Dedifferentiated amniotic fluid mesenchymal stem cell (primary cell): ENCODE results near the gene OCIAD2.
"Not testable (repeated sequence)": the region's sequence is repeated elsewhere in the genome, so short reads cannot be mapped to it uniquely, and the experiment has no call there.

Source experiments
- DNase-seq: peaks from one replicate; pipeline ENCODE4 v3.0.0-alpha.2; 2016; ENCODE audit errors: extremely low spot score

The OCIAD2 gene

GRCh38 chr4:48854982-48855381, 51.6 kb downstream of the OCIAD2 start:
- DNase-seq: no peak

GRCh38 chr4:48854395-48854683, 52.2 kb downstream of the OCIAD2 start:
- no peak for DNase-seq

- no peak for DNase-seq
Measured at GRCh38 chr4:48853604-48854394, 52.8 kb downstream of the OCIAD2 start.

GRCh38 chr4:48851651-48852050, 54.9 kb downstream of the OCIAD2 start:
- no peak for DNase-seq

- not testable (repeated sequence) for DNase-seq
Measured at GRCh38 chr4:48848799-48849198, 57.8 kb downstream of the OCIAD2 start.

GRCh38 chr4:48844843-48845242, 61.7 kb downstream of the OCIAD2 start:
- DNase-seq: no peak

GRCh38 chr4:48841045-48841827, 65.3 kb downstream of the OCIAD2 start:
- no peak for DNase-seq

GRCh38 chr4:48836658-48837057, 69.9 kb downstream of the OCIAD2 start:
- no peak for DNase-seq
